ENCODE results near the gene NTN4. TPM values are rescaled to one million over a fixed set of nuclear protein-coding genes. Genes with fewer than 3 reads are reported as not detected.

NTN4 gene
- total RNA-seq, 1 experiment from 2014 or later = 0.17 TPM

DNA sequence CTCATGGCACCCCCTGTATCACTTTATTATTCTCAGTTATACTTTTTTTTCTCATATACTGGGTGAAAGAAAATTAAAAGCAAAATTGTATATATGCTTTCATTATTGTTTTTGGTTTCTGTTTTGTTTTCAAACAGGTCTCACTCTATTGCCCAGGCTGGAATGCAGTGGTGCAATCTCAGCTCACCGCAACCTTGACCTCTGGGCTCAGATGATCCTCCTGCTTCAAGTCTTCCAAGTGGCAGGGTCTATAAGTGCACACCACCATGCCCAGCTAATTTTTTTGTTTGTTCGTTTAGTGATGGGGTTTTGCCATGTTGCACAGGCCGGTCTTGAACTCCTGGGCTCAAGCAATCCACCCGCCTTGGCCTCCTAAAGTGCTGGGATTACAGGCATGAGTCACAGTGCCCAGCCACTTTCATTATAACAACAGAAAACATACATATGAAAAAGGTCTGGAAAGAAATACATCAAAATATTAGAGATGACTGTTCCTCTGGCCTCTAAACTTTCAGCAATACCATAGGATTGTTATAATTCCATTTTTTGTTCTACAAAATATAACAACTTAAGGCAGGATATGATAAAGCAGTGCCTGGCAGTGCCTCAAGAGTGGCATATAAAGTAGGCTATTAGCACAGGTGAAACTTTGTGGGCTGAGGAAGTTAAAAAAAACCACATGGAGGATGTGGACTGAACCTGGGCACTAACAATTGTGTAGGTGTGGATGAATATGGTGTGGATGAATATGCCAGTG, 5.8 kb upstream of the NTN4 start:
- H3K4me1 ChIP-seq (ENCODE audit: insufficient read depth, low read length) = no peaks in the 10 kb centered on the region
- no peak overlapping the region for H4K5ac ChIP-seq (ENCODE audit: insufficient read length, low read depth, low read length)
- no peak overlapping the region for H3K4me2 ChIP-seq (ENCODE audit: insufficient read depth, insufficient read length, low read length)
- H2BK15ac ChIP-seq (ENCODE audit: low read depth, low read length) = no peak overlapping the region
- no peak overlapping the region for H2BK5ac ChIP-seq (ENCODE audit: insufficient read length, low read length)
- no peaks in the 10 kb centered on the region for H3K9me3 ChIP-seq (ENCODE audit: control insufficient read depth, low read depth, low read length)
- H3K27ac Mint-ChIP-seq = no peak overlapping the region
- H2AK5ac ChIP-seq (ENCODE audit: insufficient read length, low read length) = no peak overlapping the region
- H2BK120ac ChIP-seq (ENCODE audit: low read depth, low read length, poor library complexity, severe bottlenecking) = no peak overlapping the region
- WGBS (ENCODE audit: extremely low coverage, insufficient read length, low lambda C conversion rate) = no CpG with 5 or more reads among the region's 4 CpGs
- H4K20me1 ChIP-seq (ENCODE audit: control insufficient read depth, insufficient read depth, insufficient read length) = no peaks in the 10 kb centered on the region
- H4K91ac ChIP-seq (ENCODE audit: insufficient read length, low read depth, low read length) = no peak overlapping the region
- TF ChIP-seq, protein P1, sequence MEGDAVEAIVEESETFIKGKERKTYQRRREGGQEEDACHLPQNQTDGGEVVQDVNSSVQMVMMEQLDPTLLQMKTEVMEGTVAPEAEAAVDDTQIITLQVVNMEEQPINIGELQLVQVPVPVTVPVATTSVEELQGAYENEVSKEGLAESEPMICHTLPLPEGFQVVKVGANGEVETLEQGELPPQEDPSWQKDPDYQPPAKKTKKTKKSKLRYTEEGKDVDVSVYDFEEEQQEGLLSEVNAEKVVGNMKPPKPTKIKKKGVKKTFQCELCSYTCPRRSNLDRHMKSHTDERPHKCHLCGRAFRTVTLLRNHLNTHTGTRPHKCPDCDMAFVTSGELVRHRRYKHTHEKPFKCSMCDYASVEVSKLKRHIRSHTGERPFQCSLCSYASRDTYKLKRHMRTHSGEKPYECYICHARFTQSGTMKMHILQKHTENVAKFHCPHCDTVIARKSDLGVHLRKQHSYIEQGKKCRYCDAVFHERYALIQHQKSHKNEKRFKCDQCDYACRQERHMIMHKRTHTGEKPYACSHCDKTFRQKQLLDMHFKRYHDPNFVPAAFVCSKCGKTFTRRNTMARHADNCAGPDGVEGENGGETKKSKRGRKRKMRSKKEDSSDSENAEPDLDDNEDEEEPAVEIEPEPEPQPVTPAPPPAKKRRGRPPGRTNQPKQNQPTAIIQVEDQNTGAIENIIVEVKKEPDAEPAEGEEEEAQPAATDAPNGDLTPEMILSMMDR (conservative IDR thresholded peaks at IDR 0.05) = no peak
- H3K4me1 Mint-ChIP-seq = peaks cover 2 to 4% of the 10 kb centered on the region in 2 experiments
- H3K27ac ChIP-seq (ENCODE audit: insufficient read length, low read depth, low read length) = no peak overlapping the region
- H3K27me3 Mint-ChIP-seq (ENCODE audit: low read depth) = peaks cover 42% of the 10 kb centered on the region
- H2BK12ac ChIP-seq (ENCODE audit: insufficient read length, low read depth, low read length) = no peak overlapping the region
- H3T11ph ChIP-seq (ENCODE audit: low read length) = no peak overlapping the region
- H3K79me2 ChIP-seq (ENCODE audit: insufficient read depth, low read length) = no peaks in the 10 kb centered on the region
- H3K9me3 Mint-ChIP-seq = no peaks in the 10 kb centered on the region
- no peak overlapping the region for H3K14ac ChIP-seq (ENCODE audit: insufficient read depth, low read length)
- H3K18ac ChIP-seq (ENCODE audit: insufficient read length, low read depth, low read length) = no peak overlapping the region
- peaks cover 6% of the 10 kb centered on the region; the same call in 1 of the 2 replicates for H3K27me3 ChIP-seq (ENCODE audit: insufficient read depth, low read length)
- H3K36me3 Mint-ChIP-seq (ENCODE audit: insufficient read depth in 1 of 3, low read depth in 3 of 3) = no peaks in the 10 kb centered on the region
- H2BK20ac ChIP-seq (ENCODE audit: low read depth, low read length, poor library complexity, severe bottlenecking) = no peak overlapping the region
- H3K23me2 ChIP-seq (ENCODE audit: insufficient read length, low read depth, low read length, poor library complexity, severe bottlenecking) = no peaks in the 10 kb centered on the region
- no peak overlapping the region for H4K8ac ChIP-seq (replicated peaks; ENCODE audit: insufficient read length, low read depth, low read length)
- no peak for DNase-seq
- H3K9ac ChIP-seq (ENCODE audit: extremely low read depth, insufficient read length, low read length) = no peak overlapping the region
- no peak overlapping the region for H3K4ac ChIP-seq (ENCODE audit: low read depth, low read length)
- H2AFZ ChIP-seq (ENCODE audit: low read length) = no peak overlapping the region
- H3K79me1 ChIP-seq (ENCODE audit: insufficient read depth, low read depth, low read length, poor library complexity, severe bottlenecking) = no peaks in the 10 kb centered on the region
- no peak overlapping the region for H3K56ac ChIP-seq (ENCODE audit: insufficient read length, low read depth, low read length)
- no peak overlapping the region for H3K23ac ChIP-seq (ENCODE audit: insufficient read length, low read depth, low read length)
- no peak overlapping the region for H3K4me3 Mint-ChIP-seq
